ENCODE results near the gene ARMC9.

The ARMC9 gene

DNA sequence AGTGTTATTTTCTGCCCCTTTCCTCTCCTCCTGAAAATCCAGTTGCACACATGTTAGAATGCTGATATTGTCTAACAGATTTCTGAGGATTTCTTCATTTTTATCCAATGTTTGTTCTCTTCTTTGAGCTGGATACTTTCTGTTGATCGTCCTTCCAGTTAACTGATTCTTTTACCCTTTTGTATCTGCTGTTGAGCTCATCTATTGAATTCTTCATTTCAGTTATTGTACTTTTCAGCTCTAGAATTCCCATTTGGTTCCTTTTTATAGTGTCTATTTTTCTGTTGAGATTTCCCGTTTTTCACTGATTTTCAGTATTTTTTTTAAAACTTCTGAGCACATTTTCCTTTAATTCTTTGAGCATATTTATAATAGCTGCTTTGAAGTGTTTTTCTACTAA lies 119.1 kb downstream of the ARMC9 start:
- POLR2A ChIA-PET = no interaction called here
- TF ChIP-seq, protein P1, sequence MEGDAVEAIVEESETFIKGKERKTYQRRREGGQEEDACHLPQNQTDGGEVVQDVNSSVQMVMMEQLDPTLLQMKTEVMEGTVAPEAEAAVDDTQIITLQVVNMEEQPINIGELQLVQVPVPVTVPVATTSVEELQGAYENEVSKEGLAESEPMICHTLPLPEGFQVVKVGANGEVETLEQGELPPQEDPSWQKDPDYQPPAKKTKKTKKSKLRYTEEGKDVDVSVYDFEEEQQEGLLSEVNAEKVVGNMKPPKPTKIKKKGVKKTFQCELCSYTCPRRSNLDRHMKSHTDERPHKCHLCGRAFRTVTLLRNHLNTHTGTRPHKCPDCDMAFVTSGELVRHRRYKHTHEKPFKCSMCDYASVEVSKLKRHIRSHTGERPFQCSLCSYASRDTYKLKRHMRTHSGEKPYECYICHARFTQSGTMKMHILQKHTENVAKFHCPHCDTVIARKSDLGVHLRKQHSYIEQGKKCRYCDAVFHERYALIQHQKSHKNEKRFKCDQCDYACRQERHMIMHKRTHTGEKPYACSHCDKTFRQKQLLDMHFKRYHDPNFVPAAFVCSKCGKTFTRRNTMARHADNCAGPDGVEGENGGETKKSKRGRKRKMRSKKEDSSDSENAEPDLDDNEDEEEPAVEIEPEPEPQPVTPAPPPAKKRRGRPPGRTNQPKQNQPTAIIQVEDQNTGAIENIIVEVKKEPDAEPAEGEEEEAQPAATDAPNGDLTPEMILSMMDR (IDR thresholded peaks at IDR 0.05; ENCODE audit: control extremely low read depth, extremely low read depth, low read depth, missing control alignments) = no peak
- no peak for DNase-seq (ENCODE audit: extremely low spot score)
- CTCF ChIA-PET = interaction anchor here (0.9 to 1.6 kb wide), 6 partner anchors 9 to 213 kb away, joined by 3 to 5 read pairs (median 3); no protein-coding TSS in a partner anchor

DNA sequence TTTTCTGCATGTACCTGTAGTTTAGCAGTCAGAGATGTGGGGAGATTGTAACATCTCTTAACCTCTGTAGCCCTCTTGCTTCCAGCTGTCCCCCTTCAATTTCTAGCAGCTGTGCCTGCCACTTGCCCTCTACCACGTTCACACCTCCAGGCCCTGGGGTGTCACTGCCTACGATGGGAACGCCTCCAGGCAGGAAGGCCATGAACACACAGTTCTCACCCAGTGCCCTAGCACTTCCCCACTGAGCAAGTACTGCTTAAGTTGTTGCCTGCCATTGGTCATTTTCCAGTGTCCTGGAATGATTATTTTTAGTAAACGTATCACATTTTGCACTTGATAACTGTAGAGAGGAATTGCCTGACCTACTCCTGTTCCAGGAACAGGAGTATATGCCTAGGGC lies 120.0 kb downstream of the ARMC9 start:
- no peak for DNase-seq (ENCODE audit: extremely low spot score)
- CTCF ChIA-PET = interaction anchor here (1.1 to 1.6 kb wide), 3 partner anchors 16 to 91 kb away, joined by 3 to 5 read pairs (median 3); no protein-coding TSS in a partner anchor
- TF ChIP-seq, protein P1 (IDR thresholded peaks at IDR 0.05; ENCODE audit: control extremely low read depth, extremely low read depth, low read depth, missing control alignments) = no peak
- POLR2A ChIA-PET = no interaction called here

DNA sequence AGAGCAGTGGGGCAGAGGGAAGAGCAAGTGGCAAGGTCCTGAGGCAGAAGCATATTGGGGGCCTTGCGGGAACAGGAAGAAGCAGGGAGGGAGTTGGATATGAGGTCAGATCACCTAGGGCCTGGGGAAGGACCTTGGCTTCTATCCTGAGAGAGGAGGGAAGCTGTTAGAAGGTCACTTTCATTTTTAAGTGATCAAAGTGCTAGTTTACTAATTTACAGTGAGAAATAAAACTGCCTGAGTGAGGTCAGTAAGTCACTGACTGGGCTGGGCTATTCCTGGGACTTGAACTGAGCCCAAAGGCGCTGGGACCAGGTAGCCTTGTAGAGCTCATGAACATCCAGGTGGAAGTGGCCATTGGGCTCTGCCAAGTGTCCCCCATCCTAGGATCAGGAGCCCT lies 120.5 kb downstream of the ARMC9 start:
- CTCF ChIA-PET = interaction anchor here (1.1 to 1.6 kb wide), 2 partner anchors 15 to 92 kb away, joined by 3 to 5 read pairs; no protein-coding TSS in a partner anchor
- DNase-seq (ENCODE audit: extremely low spot score) = no peak
- TF ChIP-seq, protein P1 (IDR thresholded peaks at IDR 0.05; ENCODE audit: control extremely low read depth, extremely low read depth, low read depth, missing control alignments) = no peak
- POLR2A ChIA-PET = no interaction called here

DNA sequence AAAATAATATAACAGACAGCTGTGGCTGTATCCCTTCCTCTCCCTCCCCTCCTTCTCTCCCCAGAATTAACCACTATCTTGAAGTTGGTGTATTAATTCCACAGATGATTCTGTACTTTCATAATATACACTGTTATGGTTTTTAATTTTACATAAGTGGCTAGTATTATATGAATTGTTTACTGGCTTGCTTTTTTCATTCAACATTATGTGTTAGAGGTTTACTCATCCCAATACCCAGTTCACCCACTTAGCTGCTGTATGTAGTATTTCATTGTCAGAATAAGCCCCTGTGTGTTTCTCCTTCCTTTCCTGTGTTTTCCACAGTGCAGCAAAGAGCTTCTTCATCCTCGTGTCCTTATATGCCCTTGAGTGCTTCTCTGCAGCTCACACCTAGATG lies 121.4 kb downstream of the ARMC9 start:
- ChIA-PET CTCF (interaction anchor here (1.0 to 1.9 kb wide), 2 partner anchors 85 to 92 kb away, joined by 3 to 6 read pairs; no protein-coding TSS in a partner anchor), POLR2A (no interaction called here)
- TF ChIP-seq, protein P1 (IDR thresholded peaks at IDR 0.05; ENCODE audit: control extremely low read depth, extremely low read depth, low read depth, missing control alignments) = no peak
- no peak for DNase-seq (ENCODE audit: extremely low spot score)

DNA sequence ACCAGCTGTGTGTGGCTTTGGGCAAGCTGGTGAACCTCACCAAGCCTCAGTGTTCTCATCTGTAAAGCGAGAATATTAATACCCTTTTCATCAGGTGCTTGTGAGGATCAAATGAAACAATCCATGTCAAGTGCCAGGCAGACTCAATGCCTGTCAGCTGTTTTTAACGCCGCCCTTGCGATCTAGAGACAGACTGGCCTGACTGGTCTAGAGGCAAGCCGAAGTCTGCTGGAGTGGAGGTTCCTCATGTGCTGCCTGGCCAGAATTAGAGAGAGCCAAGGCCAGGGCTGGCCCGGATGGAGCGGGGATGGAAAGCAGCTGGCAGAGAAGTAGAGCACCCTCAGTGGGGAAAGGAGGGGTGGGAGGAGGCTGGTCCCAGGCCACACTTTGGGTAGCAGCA lies 122.6 kb downstream of the ARMC9 start:
- TF ChIP-seq, protein P1 (IDR thresholded peaks at IDR 0.05; ENCODE audit: control extremely low read depth, extremely low read depth, low read depth, missing control alignments) = no peak
- CTCF ChIA-PET = interaction anchor here (1.0 to 1.9 kb wide), 4 partner anchors 23 to 131 kb away, joined by 3 to 6 read pairs (median 3); no protein-coding TSS in a partner anchor
- no peak for DNase-seq (ENCODE audit: extremely low spot score)
- POLR2A ChIA-PET = no interaction called here

DNA sequence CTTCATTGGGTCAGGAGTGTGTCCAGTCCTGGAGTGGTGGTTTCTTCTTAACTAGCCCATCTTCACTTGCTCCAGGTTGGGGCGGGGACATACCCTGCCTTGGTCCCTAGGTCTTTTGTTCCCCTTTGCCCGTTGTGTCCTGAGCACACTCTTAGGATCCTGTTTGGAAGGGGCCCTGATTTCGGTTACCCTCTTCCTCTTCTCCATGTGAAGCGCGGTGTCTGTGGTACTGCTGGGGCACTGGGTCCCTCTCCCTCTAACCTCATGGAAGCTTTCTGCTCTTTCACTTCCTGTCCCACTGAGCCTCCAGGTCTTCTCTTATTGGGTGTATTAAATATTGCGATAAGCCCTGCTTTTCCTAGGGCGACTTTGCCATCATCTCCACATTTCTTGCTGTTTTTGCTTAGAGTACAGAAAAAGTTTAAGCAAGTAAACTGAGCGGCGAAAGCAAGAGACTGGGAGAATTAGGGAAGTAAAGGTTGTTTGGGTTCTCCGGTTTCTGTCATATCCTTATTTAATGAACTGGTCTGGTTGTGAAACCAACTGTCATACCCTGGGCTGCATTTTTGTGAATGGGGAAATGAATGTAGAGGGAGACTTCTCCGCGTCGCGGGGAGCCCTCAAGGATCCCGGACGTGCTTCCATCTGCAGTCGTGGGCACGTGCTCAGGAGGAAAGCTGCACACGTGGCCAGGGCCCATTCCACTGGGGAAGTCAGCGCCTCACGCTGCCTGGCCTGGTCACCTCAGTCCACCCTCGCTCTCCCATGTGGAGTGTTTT lies 123.3 kb downstream of the ARMC9 start:
- ChIA-PET CTCF (interaction anchor here (1.1 to 2.3 kb wide), 7 partner anchors 11 to 130 kb away, joined by 3 to 12 read pairs (median 4); no protein-coding TSS in a partner anchor), POLR2A (no interaction called here)
- peak; percentile 45 for DNase-seq (ENCODE audit: extremely low spot score)
- TF ChIP-seq, protein P1 (IDR thresholded peaks at IDR 0.05; ENCODE audit: control extremely low read depth, extremely low read depth, low read depth, missing control alignments) = no peak

Measured in GM10248 (cell line).